HCT116 (cell line): ENCODE measurements around the gene SLC44A3. TPM values are rescaled to one million over a fixed set of nuclear protein-coding genes. Genes with fewer than 3 reads are reported as not detected.

ENCODE experiments used
- ATAC-seq: fragments of 200-7000 bp; cut with Tn5 transposase; 2 replicates; pipeline ENCODE4 v1.9.1; 2020; ENCODE audit warnings: mild to moderate bottlenecking, moderate library complexity
- BruUV-seq: library from RNA; stranded (reverse); fragments of 400-500 nt; replicated peaks from 2 replicates; lab custom pipeline; 2021; lab: Mats Ljungman, UMichigan
- CTCF ChIA-PET: fragments of 300-600 bp; sonication (Branson Sonifier 250); formaldehyde crosslinking; loops from one replicate; lab custom pipeline; 2021; ENCODE audit warnings: antibody characterized with exemption; lab: Charles Lee
- POLR2A ChIA-PET: fragments of 300-600, 350-600 bp; sonication (Branson Sonifier 250); formaldehyde crosslinking; loops from one replicate; lab custom pipeline; 2021; ENCODE audit warnings: antibody characterized with exemption; lab: Charles Lee
- RAD21 ChIA-PET, 2 experiments: fragments of 300-600 bp; sonication (Branson Sonifier 250); formaldehyde crosslinking; loops; one replicate each; lab custom pipeline; 2023; ENCODE audit warnings: low total read pairs in 2 of 2; ENCODE audit not compliant: uncharacterized antibody in 2 of 2, unreplicated experiment in 2 of 2, low non-redundant PET in 1 of 2; lab: Charles Lee
- DNase-seq: peaks from one replicate; pipeline ENCODE4 v3.0.0-alpha.2; 2010; ENCODE audit warnings: low read depth, low spot score
- H2AFZ ChIP-seq: fragments of 200-600 bp; shearing (Covaris generic), sonication (generic); 2 replicates; pipeline ENCODE4 v1.6.1; 2017; ENCODE audit warnings: low read depth, mixed run types, mixed read lengths, antibody characterized with exemption, low read length; ENCODE audit not compliant: poor library complexity, severe bottlenecking
- H3K27ac ChIP-seq: 2 replicates; pipeline ENCODE4 v1.5.1; 2012; ENCODE audit warnings: low read depth, low read length
- H3K27me3 ChIP-seq: fragments of 200-600 bp; sonication (generic); 2 replicates; pipeline ENCODE4 v1.6.1; 2016; ENCODE audit warnings: mixed run types, low read length, mixed read lengths; ENCODE audit not compliant: insufficient read depth
- H3K36me3 ChIP-seq, 2 experiments: fragments of 200-500 bp in 1 of 2; fragments of 200-600 bp in 1 of 2; sonication (Bioruptor generic) in 1 of 2; sonication (generic) in 1 of 2; 2 replicates each; pipeline versions ENCODE4 v1.5.1 to v1.6.1; 2014 to 2016; ENCODE audit warnings: low read length in 2 of 2, inconsistent platforms in 1 of 2, mixed read lengths in 1 of 2, mixed run types in 1 of 2; ENCODE audit not compliant: insufficient read depth in 2 of 2, control insufficient read depth in 1 of 2
- H3K4me1 ChIP-seq, 2 experiments: fragments of 200-600 bp in 1 of 2; sonication (generic) in 1 of 2; 2 replicates each; pipeline versions ENCODE4 v1.5.1 to v1.6.1; 2012 to 2017; ENCODE audit warnings: low read length in 2 of 2, inconsistent platforms in 1 of 2, mild to moderate bottlenecking in 1 of 2, mixed read lengths in 1 of 2, mixed run types in 1 of 2, moderate library complexity in 1 of 2; ENCODE audit not compliant: insufficient read depth in 2 of 2, control insufficient read depth in 1 of 2
- H3K4me2 ChIP-seq: fragments of 200-600 bp; sonication (generic); 2 replicates; pipeline ENCODE4 v1.6.1; 2017; ENCODE audit warnings: mixed run types, low read length, mixed read lengths
- H3K4me3 ChIP-seq, 2 experiments: fragments of 200-600 bp in 1 of 2; sonication (generic) in 1 of 2; replicated peaks in 1 of 2; 2 replicates each; pipeline ENCODE4 v1.5.1; 2011 to 2016; ENCODE audit warnings: low read length in 2 of 2, control low read depth in 1 of 2, low read depth in 1 of 2, mild to moderate bottlenecking in 1 of 2, mixed read lengths in 1 of 2, mixed run types in 1 of 2
- H3K79me2 ChIP-seq: fragments of 200-600 bp; sonication (generic); 2 replicates; pipeline ENCODE4 v1.6.1; 2017; ENCODE audit warnings: mild to moderate bottlenecking, mixed run types, low read length, moderate library complexity, mixed read lengths; ENCODE audit not compliant: insufficient read depth
- H3K9ac ChIP-seq: fragments of 200-600 bp; sonication (generic); 2 replicates; pipeline ENCODE4 v1.6.1; 2016; ENCODE audit warnings: low read length, mixed read lengths
- H3K9me2 ChIP-seq: fragments of 200-600 bp; sonication (generic), shearing (Covaris generic); 2 replicates; pipeline ENCODE4 v1.6.1; 2017; ENCODE audit warnings: mixed run types, mild to moderate bottlenecking, moderate library complexity; ENCODE audit not compliant: insufficient read depth
- H3K9me3 ChIP-seq, 2 experiments: fragments of 200-500 bp in 1 of 2; fragments of 200-600 bp in 1 of 2; sonication (Bioruptor generic) in 1 of 2; sonication (generic) in 1 of 2; 2 replicates each; pipeline ENCODE4 v1.6.1; 2014 to 2017; ENCODE audit warnings: low read length in 2 of 2, mixed read lengths in 2 of 2, inconsistent platforms in 1 of 2, low read depth in 1 of 2, mild to moderate bottlenecking in 1 of 2, mixed run types in 1 of 2, moderate library complexity in 1 of 2; ENCODE audit not compliant: control insufficient read depth in 1 of 2, insufficient read depth in 1 of 2
- H4K20me1 ChIP-seq: fragments of 200-600 bp; sonication (generic), shearing (Covaris generic); 2 replicates; pipeline ENCODE4 v1.6.1; 2017; ENCODE audit warnings: mixed run types, mild to moderate bottlenecking, moderate library complexity; ENCODE audit not compliant: insufficient read depth
- ATF3 ChIP-seq: IDR thresholded peaks from 2 replicates; pipeline ENCODE4 v1.6.1; 2012
- CTCF ChIP-seq, 3 experiments: fragments of 200-600 bp in 1 of 3; sonication (generic) in 1 of 3; IDR thresholded peaks in 2 of 3; conservative IDR thresholded peaks in 1 of 3; 2 replicates each; pipeline ENCODE4 v1.5.1; 2012 to 2017; ENCODE audit warnings: low read depth in 2 of 3, low read length in 2 of 3, antibody characterized with exemption in 1 of 3, borderline replicate concordance in 1 of 3, control low read depth in 1 of 3, mild to moderate bottlenecking in 1 of 3, mixed read lengths in 1 of 3, mixed run types in 1 of 3, moderate library complexity in 1 of 3; ENCODE audit not compliant: insufficient read depth in 1 of 3
- ELF1 ChIP-seq: IDR thresholded peaks from 2 replicates; pipeline ENCODE4 v1.6.1; 2012; ENCODE audit warnings: low read depth, borderline replicate concordance
- EZH2 ChIP-seq: fragments of 200-600 bp; sonication (generic); IDR thresholded peaks from 2 replicates; pipeline ENCODE4 v1.6.1; 2017; ENCODE audit warnings: antibody characterized with exemption, mixed run types
- JUND ChIP-seq: IDR thresholded peaks from 2 replicates; pipeline ENCODE4 v1.6.1; 2012
- MAX ChIP-seq: IDR thresholded peaks from 2 replicates; pipeline ENCODE4 v1.6.1; 2012
- POLR2A ChIP-seq: IDR thresholded peaks from 2 replicates; pipeline ENCODE4 v1.7.0; 2011; ENCODE audit warnings: borderline replicate concordance; ENCODE audit not compliant: insufficient read depth, insufficient read length; ENCODE audit errors: extremely low read depth
- RAD21 ChIP-seq: IDR thresholded peaks from 2 replicates; pipeline ENCODE4 v1.6.1; 2012; ENCODE audit warnings: low read depth, mild to moderate bottlenecking
- REST ChIP-seq: IDR thresholded peaks from 2 replicates; pipeline ENCODE4 v1.6.1; 2012; ENCODE audit warnings: low read depth
- SIN3A ChIP-seq: IDR thresholded peaks from 2 replicates; pipeline ENCODE4 v1.6.1; 2012; ENCODE audit warnings: low read depth
- SP1 ChIP-seq: IDR thresholded peaks from 2 replicates; pipeline ENCODE4 v1.6.1; 2012; ENCODE audit warnings: low read depth
- SRF ChIP-seq: IDR thresholded peaks from 2 replicates; pipeline ENCODE4 v1.6.1; 2012; ENCODE audit warnings: low read depth
- TCF7L2 ChIP-seq: IDR thresholded peaks from 2 replicates; pipeline ENCODE4 v1.7.0; 2011; ENCODE audit warnings: borderline replicate concordance, inconsistent platforms; ENCODE audit not compliant: insufficient read depth, insufficient read length; ENCODE audit errors: extremely low read depth
- YY1 ChIP-seq: IDR thresholded peaks from 2 replicates; pipeline ENCODE4 v1.6.1; 2011; ENCODE audit warnings: low read length, low read depth, moderate library complexity, mild to moderate bottlenecking; ENCODE audit not compliant: insufficient replicate concordance; ENCODE audit errors: extremely low read depth
- ZBTB33 ChIP-seq: IDR thresholded peaks from 2 replicates; pipeline ENCODE4 v1.6.1; 2011; ENCODE audit warnings: mild to moderate bottlenecking, low read length, moderate library complexity; ENCODE audit not compliant: insufficient replicate concordance; ENCODE audit errors: extremely low read depth
- ZNF274 ChIP-seq: fragments of 200-500 bp; sonication (Bioruptor generic); IDR thresholded peaks from 2 replicates; pipeline ENCODE4 v1.6.1; 2014; ENCODE audit warnings: mild to moderate bottlenecking, low read depth, low read length, inconsistent platforms
- intact Hi-C: fragments of 100-400 bp; cut with micrococcal nuclease; formaldehyde crosslinking; loops from 2 replicates; pipeline ENCODE4 v1.10.0; 2022
- total RNA-seq: library from RNA; stranded (reverse); gene quantifications from one replicate; pipeline ENCODE4 v1.2.1, GENCODE V29; 2021; ENCODE audit not compliant: unreplicated experiment

The SLC44A3 gene
- total RNA-seq, 1 experiment from 2014 or later: 9.6 TPM

GRCh38 chr1:94886361-94886760, 66.2 kb downstream of the SLC44A3 start:
- no peaks in the 10 kb centered on the region for H3K9me3 ChIP-seq
- POLR2A ChIA-PET: no interaction called here
- no peak for DNase-seq
- no peaks in the 10 kb centered on the region for H3K27me3 ChIP-seq
- no peaks in the 10 kb centered on the region for H3K9me2 ChIP-seq
- no peak overlapping the region for H2AFZ ChIP-seq
- H3K27ac ChIP-seq: no peak overlapping the region
- no peak overlapping the region for H3K4me3 ChIP-seq
- no peak overlapping the region for H3K9ac ChIP-seq
- H4K20me1 ChIP-seq: no peaks in the 10 kb centered on the region
- H3K4me1 ChIP-seq: 0 out of 4 replicates have a peak, but pooled peaks cover 0 to 3% of the 10 kb centered on the region in 2 experiments
- CTCF ChIA-PET: no interaction called here
- H3K36me3 ChIP-seq: no peaks in the 10 kb centered on the region
- no peak for ATAC-seq
- no peak overlapping the region for H3K4me2 ChIP-seq
- no peaks in the 10 kb centered on the region for H3K79me2 ChIP-seq
- TF ChIP-seq ELF1 (no peak), MAX (no peak), ATF3 (no peak), JUND (no peak), TCF7L2 (no peak), SIN3A (no peak), ZNF274 (no peak), ZBTB33 (no peak), RAD21 (no peak), CTCF (IDR thresholded peaks at IDR 0.05 in 2 of 3, conservative IDR thresholded peaks at IDR 0.05 in 1 of 3; ENCODE audit: borderline replicate concordance in 1 of 3, insufficient read depth in 1 of 3, low read depth in 2 of 3, low read length in 2 of 3) (no peak), SP1 (no peak), REST (no peak), EZH2 (no peak), SRF (no peak), POLR2A (no peak), YY1 (no peak)
- no TSS peak for BruUV-seq
- intact Hi-C loops: no loop called here
- RAD21 ChIA-PET: interaction anchor here in 1 of 2 experiments (0.6 kb wide), 1 partner anchor 96 kb away, joined by 4 read pairs; no protein-coding TSS in a partner anchor
